CD14-positive monocyte (primary cell): ENCODE data around the gene MAPK14. TPM values are rescaled to one million over a fixed set of nuclear protein-coding genes. Genes with fewer than 3 reads are reported as not detected.

ENCODE experiments used
- DNase-seq, 3 donors: peaks; one replicate each; pipeline ENCODE4 v3.0.0-alpha.2; 2011 to 2022
- H2AFZ ChIP-seq: 2 replicates; pipeline ENCODE4 v1.6.0; 2012; ENCODE audit warnings: mild to moderate bottlenecking, low read depth, low read length, inconsistent platforms; ENCODE audit not compliant: insufficient read depth, poor library complexity, severe bottlenecking
- H3K27ac ChIP-seq, 2 donors: 1 replicate in 1 of 2; 2 replicates in 1 of 2; pipeline ENCODE4 v1.5.1; 2012 to 2013; ENCODE audit warnings: low read length in 2 of 2, control low read depth in 1 of 2, inconsistent platforms in 1 of 2, low read depth in 1 of 2, mild to moderate bottlenecking in 1 of 2
- H3K27me3 ChIP-seq, 2 donors: one replicate each; pipeline versions ENCODE4 v1.6.0 to v1.6.1; 2011 to 2013; ENCODE audit warnings: low read length in 2 of 2; ENCODE audit not compliant: control insufficient read depth in 2 of 2, insufficient read depth in 2 of 2
- H3K36me3 ChIP-seq, 2 donors: replicated peaks in 1 of 2; 1 replicate in 1 of 2; 2 replicates in 1 of 2; pipeline versions ENCODE4 v1.5.1 to v1.6.1; 2012 to 2013; ENCODE audit warnings: low read length in 2 of 2, control low read depth in 1 of 2, inconsistent platforms in 1 of 2, mild to moderate bottlenecking in 1 of 2; ENCODE audit not compliant: insufficient read depth in 2 of 2, control insufficient read depth in 1 of 2
- H3K4me1 ChIP-seq, 2 donors: 1 replicate in 1 of 2; 2 replicates in 1 of 2; pipeline versions ENCODE4 v1.5.1 to v1.6.1; 2012 to 2013; ENCODE audit warnings: low read length in 2 of 2, control low read depth in 1 of 2, inconsistent platforms in 1 of 2, mild to moderate bottlenecking in 1 of 2, moderate library complexity in 1 of 2; ENCODE audit not compliant: insufficient read depth in 2 of 2, control insufficient read depth in 1 of 2
- H3K4me2 ChIP-seq: replicated peaks from 2 replicates; pipeline ENCODE3; 2012; ENCODE audit warnings: low read length, moderate library complexity, mild to moderate bottlenecking; ENCODE audit not compliant: poor library complexity, severe bottlenecking; ENCODE audit errors: extremely low read depth
- H3K4me3 ChIP-seq, 3 experiments: fragments of 200-600 bp in 1 of 3; sonication (generic) in 1 of 3; replicated peaks in 1 of 3; 1 replicate in 2 of 3; 2 replicates in 1 of 3; pipeline ENCODE4 v1.5.1; 2011 to 2013; ENCODE audit warnings: low read length in 3 of 3, mild to moderate bottlenecking in 3 of 3, control low read depth in 2 of 3, low read depth in 2 of 3, inconsistent platforms in 1 of 3, moderate library complexity in 1 of 3
- H3K79me2 ChIP-seq: 2 replicates; pipeline ENCODE4 v1.6.0; 2012; ENCODE audit warnings: mild to moderate bottlenecking, control low read depth, inconsistent platforms, low read length, moderate library complexity; ENCODE audit not compliant: insufficient read depth
- H3K9ac ChIP-seq: 2 replicates; pipeline ENCODE4 v1.6.0; 2017; ENCODE audit warnings: low read length, mild to moderate bottlenecking; ENCODE audit not compliant: insufficient read depth, poor library complexity, severe bottlenecking
- H3K9me3 ChIP-seq, 2 donors: replicated peaks in 1 of 2; 1 replicate in 1 of 2; 2 replicates in 1 of 2; pipeline versions ENCODE4 v1.5.1 to v1.6.1; 2012 to 2013; ENCODE audit warnings: low read length in 2 of 2, control low read depth in 1 of 2; ENCODE audit not compliant: control insufficient read depth in 1 of 2, insufficient read depth in 1 of 2
- H4K20me1 ChIP-seq: 2 replicates; pipeline ENCODE4 v1.6.0; 2012; ENCODE audit warnings: mild to moderate bottlenecking, low read length, control low read depth, moderate library complexity; ENCODE audit not compliant: insufficient read depth
- H3K27ac Mint-ChIP-seq, 7 donors: one replicate each; pipeline ENCODE4 v1.8.0; 2020; ENCODE audit warnings: mild to moderate bottlenecking in 7 of 7, mixed read lengths in 7 of 7, moderate library complexity in 6 of 7, inconsistent platforms in 2 of 7
- H3K27me3 Mint-ChIP-seq, 3 donors: one replicate each; pipeline ENCODE4 v1.8.0; 2021 to 2022; ENCODE audit warnings: low read depth in 3 of 3, mild to moderate bottlenecking in 3 of 3, mixed read lengths in 3 of 3, moderate library complexity in 3 of 3, inconsistent platforms in 1 of 3
- H3K36me3 Mint-ChIP-seq, 2 donors: one replicate each; pipeline ENCODE4 v1.8.0; 2020; ENCODE audit warnings: mixed read lengths in 2 of 2, inconsistent platforms in 1 of 2, mild to moderate bottlenecking in 1 of 2
- H3K4me1 Mint-ChIP-seq: one replicate; pipeline ENCODE4 v1.8.0; 2020; ENCODE audit warnings: mild to moderate bottlenecking, mixed read lengths
- H3K4me3 Mint-ChIP-seq, 2 donors: one replicate each; pipeline ENCODE4 v1.8.0; 2020; ENCODE audit warnings: mild to moderate bottlenecking in 2 of 2, mixed read lengths in 2 of 2, moderate library complexity in 1 of 2
- H3K9me3 Mint-ChIP-seq, 7 donors: one replicate each; pipeline ENCODE4 v1.8.0; 2020 to 2022; ENCODE audit warnings: mixed read lengths in 7 of 7, mild to moderate bottlenecking in 6 of 7, moderate library complexity in 6 of 7, inconsistent platforms in 2 of 7
- CTCF ChIP-seq: fragments of 200-600 bp; IDR thresholded peaks from one replicate; pipeline ENCODE4 v1.8.0; 2022; ENCODE audit warnings: antibody characterized with exemption, mild to moderate bottlenecking
- WGBS: methylation state at CpG from one replicate; pipeline ENCODE4 v1.1.5; 2013; ENCODE audit warnings: missing lambda C conversion rate; ENCODE audit not compliant: insufficient coverage; 5-methylcytosine and 5-hydroxymethylcytosine counted together
- intact Hi-C, 2 donors: fragments of 100-400 bp; cut with micrococcal nuclease; formaldehyde crosslinking; loops; one replicate each; pipeline versions ENCODE4 v1.15.0 to v1.15.1; 2023
- polyA plus RNA-seq, 3 donors: library from polyadenylated mRNA; depleted of rRNA in 1 of 3; unstranded in 2 of 3; stranded (reverse) in 1 of 3; fragments of 300-500 nt in 2 of 3; fragments of >200 nt in 1 of 3; fragmentation: Illumina TruSeq in 2 of 3; gene quantifications; 1 replicate in 2 of 3; 2 replicates in 1 of 3; pipeline ENCODE4 v1.2.3, GENCODE V29; 2012 to 2021

Gene MAPK14
- polyA plus RNA-seq, 3 donors = 56.6 to 96.6 (median 83.7) TPM

- H3K27ac Mint-ChIP-seq = peak overlapping the region in 5 of 7 donors; percentile 26 to 72 (median 39)
- peak overlapping the region in 1 of 2 donors; percentile 60 for H3K27ac ChIP-seq
- H3K36me3 Mint-ChIP-seq = peaks cover 16 to 52% of the 10 kb centered on the region in 2 donors
- H3K9me3 Mint-ChIP-seq = peaks cover 0 to 4% (median 0%) of the 10 kb centered on the region in 7 donors
- H3K4me2 ChIP-seq = no peak overlapping the region
- H3K9ac ChIP-seq = no peak overlapping the region
- intact Hi-C loops = no loop called here
- H3K9me3 ChIP-seq = no peaks in the 10 kb centered on the region
- TF ChIP-seq CTCF = no peak
- peaks cover 49% of the 10 kb centered on the region for H3K4me1 Mint-ChIP-seq
- peaks cover 0 to 15% of the 10 kb centered on the region in 2 donors for H3K4me1 ChIP-seq
- peak in 2 of 3 donors; percentile 14 to 19 for DNase-seq
- H3K4me3 ChIP-seq = no peak overlapping the region
- peaks cover 100% of the 10 kb centered on the region for H3K79me2 ChIP-seq
- no peaks in the 10 kb centered on the region for H3K27me3 ChIP-seq
- H3K4me3 Mint-ChIP-seq = no peak overlapping the region
- H4K20me1 ChIP-seq = peaks cover 100% of the 10 kb centered on the region
- no peak overlapping the region for H2AFZ ChIP-seq
- H3K27me3 Mint-ChIP-seq = peaks cover 0 to 1% (median 0%) of the 10 kb centered on the region in 3 donors
- peaks cover 16 to 65% of the 10 kb centered on the region in 2 donors for H3K36me3 ChIP-seq
Observed at GRCh38 chr6:36068012-36068392, 40.4 kb downstream of the MAPK14 start.

GRCh38 chr6:36068586-36068985, 41.0 kb downstream of the MAPK14 start:
- peaks cover 100% of the 10 kb centered on the region for H3K79me2 ChIP-seq
- H3K4me1 ChIP-seq = peaks cover 0 to 9% of the 10 kb centered on the region in 2 donors
- H4K20me1 ChIP-seq = peaks cover 100% of the 10 kb centered on the region

More at GRCh38 chr6:36068586-36068985, 41.0 kb downstream of the MAPK14 start:
- TF ChIP-seq CTCF = no peak
- DNase-seq = no peak
- no peak overlapping the region for H3K9ac ChIP-seq
- Mint-ChIP-seq H3K4me3 (no peak overlapping the region), H3K27ac (peak overlapping the region in 5 of 7 donors; percentile 1 to 67 (median 58)), H3K36me3 (peaks cover 20 to 49% of the 10 kb centered on the region in 2 donors), H3K4me1 (peaks cover 45% of the 10 kb centered on the region), H3K27me3 (peaks cover 0 to 1% (median 0%) of the 10 kb centered on the region in 3 donors), H3K9me3 (peaks cover 0 to 4% (median 0%) of the 10 kb centered on the region in 7 donors)
- no peak overlapping the region for H3K4me2 ChIP-seq
- H3K4me3 ChIP-seq = no peak overlapping the region
- peak overlapping the region in 1 of 2 donors; percentile 60 for H3K27ac ChIP-seq
- 100% methylated on average over 3 of the region's 3 CpGs for WGBS
- H3K27me3 ChIP-seq = no peaks in the 10 kb centered on the region
- intact Hi-C loops = no loop called here
- peaks cover 12 to 65% of the 10 kb centered on the region in 2 donors for H3K36me3 ChIP-seq
- H2AFZ ChIP-seq = no peak overlapping the region
- H3K9me3 ChIP-seq = no peaks in the 10 kb centered on the region
